Glomerular visceral epithelial cell (primary cell): Measurements from ENCODE around the gene SLC10A3.

ENCODE experiments used
- DNase-seq: peaks from one replicate; pipeline ENCODE4 v3.0.0-alpha.2; 2016; ENCODE audit errors: extremely low spot score

The SLC10A3 gene

DNA sequence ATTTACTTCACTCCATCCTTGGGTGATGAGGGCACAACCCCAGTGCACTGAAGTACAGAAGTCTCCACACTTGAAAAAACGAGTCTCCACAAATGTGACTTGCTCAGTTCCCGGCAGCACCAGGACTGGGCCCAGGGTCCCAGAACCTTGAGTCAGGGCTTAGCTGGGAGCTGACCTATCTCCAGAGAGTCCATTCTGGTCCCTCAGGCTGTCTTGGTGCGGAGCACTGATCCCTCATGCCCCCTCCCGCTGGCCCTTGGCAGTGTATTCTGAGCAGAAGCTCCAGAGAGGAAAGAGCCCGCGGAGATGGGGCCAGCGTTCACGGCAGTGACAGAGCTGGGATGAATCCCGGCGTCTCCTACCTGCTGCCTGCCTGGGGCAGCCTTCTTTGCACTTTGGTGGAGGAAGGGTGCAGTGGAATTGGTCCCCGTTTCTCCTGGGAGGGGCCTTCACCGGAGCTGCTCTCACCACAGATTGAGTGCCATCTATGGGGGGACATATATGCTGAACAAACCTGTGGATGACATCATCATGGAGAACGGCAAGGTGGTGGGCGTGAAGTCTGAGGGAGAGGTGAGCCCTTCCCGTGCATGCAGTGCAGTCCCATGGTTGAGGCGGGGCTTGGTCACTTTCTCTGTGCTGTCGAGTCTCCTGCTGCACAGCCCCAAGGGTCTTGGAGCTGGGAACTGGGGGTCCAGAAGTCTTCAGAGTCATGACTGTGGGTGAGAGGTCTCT, 49.6 kb downstream of the SLC10A3 start:
- no peak for DNase-seq

- no peak for DNase-seq
These were observed 50.6 kb downstream of the SLC10A3 start for GRCh38 chrX:154439841-154440240.

DNA sequence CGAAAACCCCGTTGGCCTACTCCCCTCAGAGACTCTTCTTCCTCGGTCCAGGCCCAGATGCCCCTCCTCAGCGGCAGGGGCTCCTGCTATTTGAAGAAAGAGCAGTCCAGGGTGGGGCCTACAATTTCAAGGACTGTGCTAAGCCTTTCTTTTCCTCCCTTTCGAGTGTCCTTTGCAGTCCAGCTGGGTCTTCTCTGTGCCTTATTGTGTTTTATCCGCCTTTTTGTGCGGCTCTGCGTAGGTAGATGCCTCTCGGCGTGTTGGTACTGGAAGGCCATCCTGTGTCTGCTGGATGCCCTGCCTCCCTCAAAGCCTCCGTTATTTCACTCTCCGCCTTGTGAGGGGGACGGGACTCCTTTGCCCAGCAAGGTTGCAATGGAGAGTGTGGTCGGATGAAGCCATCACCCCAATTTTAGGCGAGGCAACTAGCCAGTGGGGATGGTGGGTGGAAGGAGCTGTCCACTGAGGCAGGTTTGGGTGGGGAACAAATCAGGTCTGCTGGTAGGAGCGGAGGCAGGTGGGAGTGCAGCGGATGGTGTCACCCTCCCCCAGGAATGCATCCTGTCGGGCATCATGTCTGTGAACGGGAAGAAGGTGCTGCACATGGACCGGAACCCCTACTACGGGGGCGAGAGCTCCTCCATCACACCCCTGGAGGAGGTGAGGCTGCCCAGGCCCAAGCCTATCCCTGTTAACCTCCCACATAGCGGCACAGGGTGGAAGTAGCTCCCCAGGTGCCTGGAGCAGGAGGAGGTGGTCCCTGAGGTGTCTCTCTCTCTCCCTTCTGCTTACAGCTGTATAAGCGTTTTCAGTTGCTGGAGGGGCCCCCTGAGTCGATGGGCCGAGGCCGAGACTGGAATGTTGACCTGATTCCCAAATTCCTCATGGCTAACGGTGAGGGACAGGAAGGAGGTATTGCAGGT, 52.2 kb downstream of the SLC10A3 start:
- DNase-seq, result no peak
